ENCODE results near the gene TNFSF8. TPM values are rescaled to one million over a fixed set of nuclear protein-coding genes. Genes with fewer than 3 reads are reported as not detected.

Gene TNFSF8, protein sequence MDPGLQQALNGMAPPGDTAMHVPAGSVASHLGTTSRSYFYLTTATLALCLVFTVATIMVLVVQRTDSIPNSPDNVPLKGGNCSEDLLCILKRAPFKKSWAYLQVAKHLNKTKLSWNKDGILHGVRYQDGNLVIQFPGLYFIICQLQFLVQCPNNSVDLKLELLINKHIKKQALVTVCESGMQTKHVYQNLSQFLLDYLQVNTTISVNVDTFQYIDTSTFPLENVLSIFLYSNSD
- polyA plus RNA-seq (2013): 1.1 and 1.8 TPM in 2 replicates

DNA sequence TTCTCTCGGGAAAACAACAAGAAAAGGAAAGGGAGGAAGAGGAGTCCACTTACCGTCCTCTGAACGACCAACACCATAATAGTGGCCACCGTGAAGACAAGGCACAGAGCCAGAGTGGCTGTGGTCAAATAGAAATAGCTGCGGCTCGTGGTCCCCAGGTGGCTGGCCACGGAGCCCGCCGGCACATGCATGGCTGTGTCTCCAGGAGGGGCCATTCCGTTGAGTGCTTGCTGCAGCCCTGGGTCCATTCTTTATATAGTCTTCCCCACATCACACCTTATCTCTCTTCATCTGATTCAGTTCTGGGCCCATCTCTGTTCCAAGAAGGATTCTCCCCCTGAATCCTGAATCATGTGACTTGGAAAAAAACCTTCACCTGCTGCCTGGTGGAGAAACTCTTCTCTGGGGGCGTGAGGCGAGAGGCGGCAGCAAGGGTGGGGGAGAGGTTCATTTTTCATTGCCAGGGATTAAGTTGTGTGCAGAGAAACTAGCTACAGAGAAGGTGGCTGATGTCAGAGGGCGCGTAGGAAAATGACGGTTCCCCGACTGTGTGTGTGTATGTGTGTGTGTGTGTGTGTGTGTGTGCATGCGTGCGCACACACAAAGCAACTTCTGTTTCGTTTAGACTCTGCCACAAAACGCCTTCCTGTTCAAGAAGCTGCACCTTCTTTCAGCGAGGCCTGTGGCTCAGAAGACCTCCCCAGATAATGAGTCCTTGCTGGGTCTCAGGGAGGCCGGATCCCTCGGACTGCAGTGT is at the start of gene TNFSF8:
TSS of gene TNFSF8 (minus strand) at position 536 of the 757 bp plus-strand sequence. CDS start at position 248, 288 bp downstream.
- no peaks in the 10 kb centered on the region for H3K79me2 ChIP-seq (ENCODE audit: control insufficient read depth, insufficient read depth, low read length, poor library complexity)
- peaks cover 21% of the 10 kb centered on the region for H3K79me1 ChIP-seq (ENCODE audit: low read length)
- H3K4me2 ChIP-seq (ENCODE audit: low read length): no peak within 1 kb of the TSS
- no CpG with 5 or more reads among the region's 24 CpGs for whole genome bisulfite sequencing (ENCODE audit: extremely low coverage, insufficient coverage, insufficient read length)
- H2BK5ac ChIP-seq (ENCODE audit: low read depth, low read length, poor library complexity): peak within 1 kb of the TSS; percentile 60
- no peak within 1 kb of the TSS for H3K23ac ChIP-seq (ENCODE audit: low read length)
- H3K4me1 ChIP-seq (ENCODE audit: control insufficient read depth in 1 of 2, insufficient read depth in 2 of 2, low read length in 2 of 2): peaks cover 12 to 21% of the 10 kb centered on the region in 2 experiments
- H4K12ac ChIP-seq (ENCODE audit: low read depth, low read length): no peak within 1 kb of the TSS
- H2BK12ac ChIP-seq (ENCODE audit: low read length): peak within 1 kb of the TSS; percentile 94
- peak within 1 kb of the TSS; percentile 17 for H4K91ac ChIP-seq (ENCODE audit: low read depth, low read length)
- H2BK120ac ChIP-seq (ENCODE audit: insufficient read depth, low read length, poor library complexity): peak within 1 kb of the TSS; percentile 83
- H3K9ac ChIP-seq (ENCODE audit: low read length): no peak within 1 kb of the TSS
- H4K8ac ChIP-seq (ENCODE audit: low read depth, low read length): peak within 1 kb of the TSS; percentile 23
- peak within 1 kb of the TSS; percentile 1 for H3K14ac ChIP-seq (ENCODE audit: low read length)
- no peaks in the 10 kb centered on the region for H3K27me3 ChIP-seq (ENCODE audit: insufficient read depth, low read length)
- H3K27ac ChIP-seq (ENCODE audit: low read depth, low read length): peak within 1 kb of the TSS; percentile 49
- no peak within 1 kb of the TSS for H2AFZ ChIP-seq (ENCODE audit: insufficient read depth, low read length, poor library complexity)
- no peak for DNase-seq
- peak within 1 kb of the TSS; percentile 17 for H3K4ac ChIP-seq (ENCODE audit: low read depth, low read length)
- H3K36me3 ChIP-seq (ENCODE audit: control insufficient read depth in 1 of 2, insufficient read depth in 2 of 2, low read length in 2 of 2): no peaks in the 10 kb centered on the region
- no peaks in the 10 kb centered on the region for H3K9me3 ChIP-seq (ENCODE audit: insufficient read depth, low read depth, low read length)
- no peak within 1 kb of the TSS for H3K4me3 ChIP-seq (ENCODE audit: low read depth, low read length)
- H2AK5ac ChIP-seq (ENCODE audit: low read length): peak within 1 kb of the TSS; percentile 77
- peak within 1 kb of the TSS; percentile 58 for H3K18ac ChIP-seq (ENCODE audit: low read length)

DNA sequence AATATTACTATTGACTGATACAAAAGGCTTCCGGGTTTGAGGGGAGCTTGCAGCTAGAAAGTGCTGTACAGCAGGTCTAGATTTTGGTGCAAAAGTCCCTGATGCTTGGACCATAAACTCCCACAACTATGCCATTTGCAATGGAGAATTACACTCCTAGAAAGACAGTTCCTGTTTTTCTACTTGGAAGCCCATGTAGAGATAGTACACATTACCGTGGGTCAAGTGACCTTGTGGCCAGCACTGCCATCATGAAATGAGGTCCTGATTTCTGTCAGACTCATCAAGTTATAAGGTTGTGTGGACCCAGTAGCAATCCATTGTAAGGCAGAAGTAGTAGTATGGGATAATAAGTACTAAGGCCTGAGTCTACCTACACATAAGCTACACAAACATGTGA is 42.8 kb upstream of the TNFSF8 start:
- Histone ChIP-seq H3K4me3 (ENCODE audit: low read depth, low read length) (no peak overlapping the region), H4K8ac (ENCODE audit: low read depth, low read length) (no peak overlapping the region), H2AK5ac (ENCODE audit: low read length) (no peak overlapping the region), H3K36me3 (ENCODE audit: control insufficient read depth in 1 of 2, insufficient read depth in 2 of 2, low read length in 2 of 2) (no peaks in the 10 kb centered on the region), H3K27me3 (ENCODE audit: insufficient read depth, low read length) (no peaks in the 10 kb centered on the region), H2BK120ac (ENCODE audit: insufficient read depth, low read length, poor library complexity) (no peak overlapping the region), H3K9me3 (ENCODE audit: insufficient read depth, low read depth, low read length) (no peaks in the 10 kb centered on the region), H3K23ac (ENCODE audit: low read length) (no peak overlapping the region), H3K4me1 (ENCODE audit: control insufficient read depth in 1 of 2, insufficient read depth in 2 of 2, low read length in 2 of 2) (peaks cover 4 to 8% of the 10 kb centered on the region in 2 experiments), H3K79me1 (ENCODE audit: low read length) (peaks cover 9% of the 10 kb centered on the region), H3K27ac (ENCODE audit: low read depth, low read length) (no peak overlapping the region), H4K12ac (ENCODE audit: low read depth, low read length) (no peak overlapping the region), H2BK12ac (ENCODE audit: low read length) (peak overlapping the region; percentile 56), H3K18ac (ENCODE audit: low read length) (no peak overlapping the region), H2AFZ (ENCODE audit: insufficient read depth, low read length, poor library complexity) (no peak overlapping the region), H3K79me2 (ENCODE audit: control insufficient read depth, insufficient read depth, low read length, poor library complexity) (peaks cover 3% of the 10 kb centered on the region), H3K4ac (ENCODE audit: low read depth, low read length) (no peak overlapping the region), H4K91ac (ENCODE audit: low read depth, low read length) (no peak overlapping the region), H3K4me2 (ENCODE audit: low read length) (no peak overlapping the region), H3K9ac (ENCODE audit: low read length) (no peak overlapping the region), H3K14ac (ENCODE audit: low read length) (no peak overlapping the region), H2BK5ac (ENCODE audit: low read depth, low read length, poor library complexity) (no peak overlapping the region)
- no CpG with 5 or more reads among the region's 2 CpGs for WGBS (ENCODE audit: extremely low coverage, insufficient coverage, insufficient read length)
- DNase-seq: no peak

DNA sequence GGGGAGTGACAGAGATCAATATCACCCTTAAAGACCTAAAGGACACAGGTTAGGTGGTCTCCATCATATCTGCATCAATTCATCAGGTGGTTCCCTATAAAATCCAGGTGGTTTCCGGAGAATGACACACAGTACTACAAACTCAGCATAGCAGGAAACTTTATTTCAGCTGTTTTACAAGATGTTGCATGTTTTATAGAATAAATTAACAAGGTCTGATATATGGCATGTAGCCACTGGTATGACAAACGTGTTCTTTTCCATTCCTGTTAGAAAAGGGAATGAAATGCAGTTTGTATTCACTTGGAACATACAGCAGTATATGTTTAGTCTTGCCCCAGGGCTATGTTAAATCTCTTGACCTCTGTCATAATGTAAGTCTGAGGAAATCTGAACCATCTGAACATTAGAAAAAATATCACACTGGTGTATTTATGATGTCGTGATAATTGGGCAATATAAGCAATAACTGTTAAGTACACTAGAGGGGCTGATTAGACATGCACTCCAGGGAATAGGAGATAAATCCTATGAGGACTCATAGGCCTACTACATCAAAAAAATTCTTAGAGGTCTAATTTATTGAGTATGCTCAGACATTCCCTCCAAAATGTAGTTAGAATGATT is 42.2 kb upstream of the TNFSF8 start:
- Histone ChIP-seq H4K91ac (ENCODE audit: low read depth, low read length) (no peak overlapping the region), H2AK5ac (ENCODE audit: low read length) (no peak overlapping the region), H3K4ac (ENCODE audit: low read depth, low read length) (no peak overlapping the region), H3K27me3 (ENCODE audit: insufficient read depth, low read length) (no peaks in the 10 kb centered on the region), H3K23ac (ENCODE audit: low read length) (no peak overlapping the region), H2BK12ac (ENCODE audit: low read length) (no peak overlapping the region), H3K79me2 (ENCODE audit: control insufficient read depth, insufficient read depth, low read length, poor library complexity) (peaks cover 1% of the 10 kb centered on the region), H4K12ac (ENCODE audit: low read depth, low read length) (no peak overlapping the region), H3K4me2 (ENCODE audit: low read length) (no peak overlapping the region), H3K9me3 (ENCODE audit: insufficient read depth, low read depth, low read length) (no peaks in the 10 kb centered on the region), H3K18ac (ENCODE audit: low read length) (no peak overlapping the region), H3K4me3 (ENCODE audit: low read depth, low read length) (no peak overlapping the region), H3K27ac (ENCODE audit: low read depth, low read length) (no peak overlapping the region), H2AFZ (ENCODE audit: insufficient read depth, low read length, poor library complexity) (no peak overlapping the region), H2BK120ac (ENCODE audit: insufficient read depth, low read length, poor library complexity) (no peak overlapping the region), H3K14ac (ENCODE audit: low read length) (no peak overlapping the region), H3K79me1 (ENCODE audit: low read length) (peaks cover 8% of the 10 kb centered on the region), H2BK5ac (ENCODE audit: low read depth, low read length, poor library complexity) (no peak overlapping the region), H3K4me1 (ENCODE audit: control insufficient read depth in 1 of 2, insufficient read depth in 2 of 2, low read length in 2 of 2) (peaks cover 2 to 7% of the 10 kb centered on the region in 2 experiments), H3K9ac (ENCODE audit: low read length) (no peak overlapping the region), H4K8ac (ENCODE audit: low read depth, low read length) (no peak overlapping the region), H3K36me3 (ENCODE audit: control insufficient read depth in 1 of 2, insufficient read depth in 2 of 2, low read length in 2 of 2) (no peaks in the 10 kb centered on the region)
- WGBS (ENCODE audit: extremely low coverage, insufficient coverage, insufficient read length): no CpG with 5 or more reads among the region's 3 CpGs
- no peak for DNase-seq

DNA sequence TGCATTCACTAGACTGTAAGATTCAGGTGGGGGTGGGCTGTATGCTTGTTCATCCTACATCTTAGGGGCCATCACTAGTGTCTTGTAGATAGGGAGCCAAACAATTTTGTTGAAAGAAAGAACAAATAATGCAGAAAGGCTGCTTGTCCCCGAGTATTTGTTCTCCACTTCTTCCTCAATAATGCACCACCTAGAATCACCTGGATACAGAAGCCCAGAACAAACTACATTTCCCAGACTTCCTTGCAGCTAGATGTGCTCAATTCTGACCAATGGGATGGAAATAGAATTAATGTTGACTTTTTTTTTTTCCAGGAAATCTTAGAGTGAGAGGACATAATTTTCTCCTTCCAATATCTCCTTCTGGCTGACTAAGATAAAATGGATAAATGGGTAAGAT is 38.9 kb upstream of the TNFSF8 start:
- H3K4ac ChIP-seq (ENCODE audit: low read depth, low read length): no peak overlapping the region
- H2AFZ ChIP-seq (ENCODE audit: insufficient read depth, low read length, poor library complexity): no peak overlapping the region
- no peaks in the 10 kb centered on the region for H3K27me3 ChIP-seq (ENCODE audit: insufficient read depth, low read length)
- no peak overlapping the region for H3K18ac ChIP-seq (ENCODE audit: low read length)
- no peak overlapping the region for H3K23ac ChIP-seq (ENCODE audit: low read length)
- H3K9me3 ChIP-seq (ENCODE audit: insufficient read depth, low read depth, low read length): no peaks in the 10 kb centered on the region
- no peaks in the 10 kb centered on the region for H3K36me3 ChIP-seq (ENCODE audit: control insufficient read depth in 1 of 2, insufficient read depth in 2 of 2, low read length in 2 of 2)
- WGBS (ENCODE audit: extremely low coverage, insufficient coverage, insufficient read length): no CpG with 5 or more reads among the region's 1 CpG
- no peak overlapping the region for H4K12ac ChIP-seq (ENCODE audit: low read depth, low read length)
- no peak overlapping the region for H3K4me2 ChIP-seq (ENCODE audit: low read length)
- H3K27ac ChIP-seq (ENCODE audit: low read depth, low read length): peak overlapping the region; percentile 80
- H3K14ac ChIP-seq (ENCODE audit: low read length): no peak overlapping the region
- no peaks in the 10 kb centered on the region for H3K79me2 ChIP-seq (ENCODE audit: control insufficient read depth, insufficient read depth, low read length, poor library complexity)
- H3K4me1 ChIP-seq (ENCODE audit: control insufficient read depth in 1 of 2, insufficient read depth in 2 of 2, low read length in 2 of 2): peaks cover 4 to 7% of the 10 kb centered on the region in 2 experiments
- H3K9ac ChIP-seq (ENCODE audit: low read length): no peak overlapping the region
- H2BK5ac ChIP-seq (ENCODE audit: low read depth, low read length, poor library complexity): no peak overlapping the region
- no peak for DNase-seq
- peak overlapping the region; percentile 58 for H2BK120ac ChIP-seq (ENCODE audit: insufficient read depth, low read length, poor library complexity)
- no peak overlapping the region for H2BK12ac ChIP-seq (ENCODE audit: low read length)
- H4K91ac ChIP-seq (ENCODE audit: low read depth, low read length): no peak overlapping the region
- H3K79me1 ChIP-seq (ENCODE audit: low read length): peaks cover 9% of the 10 kb centered on the region
- no peak overlapping the region for H2AK5ac ChIP-seq (ENCODE audit: low read length)
- H4K8ac ChIP-seq (ENCODE audit: low read depth, low read length): no peak overlapping the region
- H3K4me3 ChIP-seq (ENCODE audit: low read depth, low read length): no peak overlapping the region
